ENCODE data around the gene PRPS2. TPM values are rescaled to one million over a fixed set of nuclear protein-coding genes. Genes with fewer than 3 reads are reported as not detected.

PRPS2 gene
- polyA plus RNA-seq (2012; rRNA removed) = 10.9 and 11.1 TPM in 2 replicates
- polyA plus RNA-seq (2012; cell fraction: cytosol; rRNA removed) = 9.4 and 11.8 TPM in 2 replicates
- 8.1 and 9.7 TPM in 2 replicates for polyA plus RNA-seq (2012; cell fraction: nucleus; rRNA removed)

DNA sequence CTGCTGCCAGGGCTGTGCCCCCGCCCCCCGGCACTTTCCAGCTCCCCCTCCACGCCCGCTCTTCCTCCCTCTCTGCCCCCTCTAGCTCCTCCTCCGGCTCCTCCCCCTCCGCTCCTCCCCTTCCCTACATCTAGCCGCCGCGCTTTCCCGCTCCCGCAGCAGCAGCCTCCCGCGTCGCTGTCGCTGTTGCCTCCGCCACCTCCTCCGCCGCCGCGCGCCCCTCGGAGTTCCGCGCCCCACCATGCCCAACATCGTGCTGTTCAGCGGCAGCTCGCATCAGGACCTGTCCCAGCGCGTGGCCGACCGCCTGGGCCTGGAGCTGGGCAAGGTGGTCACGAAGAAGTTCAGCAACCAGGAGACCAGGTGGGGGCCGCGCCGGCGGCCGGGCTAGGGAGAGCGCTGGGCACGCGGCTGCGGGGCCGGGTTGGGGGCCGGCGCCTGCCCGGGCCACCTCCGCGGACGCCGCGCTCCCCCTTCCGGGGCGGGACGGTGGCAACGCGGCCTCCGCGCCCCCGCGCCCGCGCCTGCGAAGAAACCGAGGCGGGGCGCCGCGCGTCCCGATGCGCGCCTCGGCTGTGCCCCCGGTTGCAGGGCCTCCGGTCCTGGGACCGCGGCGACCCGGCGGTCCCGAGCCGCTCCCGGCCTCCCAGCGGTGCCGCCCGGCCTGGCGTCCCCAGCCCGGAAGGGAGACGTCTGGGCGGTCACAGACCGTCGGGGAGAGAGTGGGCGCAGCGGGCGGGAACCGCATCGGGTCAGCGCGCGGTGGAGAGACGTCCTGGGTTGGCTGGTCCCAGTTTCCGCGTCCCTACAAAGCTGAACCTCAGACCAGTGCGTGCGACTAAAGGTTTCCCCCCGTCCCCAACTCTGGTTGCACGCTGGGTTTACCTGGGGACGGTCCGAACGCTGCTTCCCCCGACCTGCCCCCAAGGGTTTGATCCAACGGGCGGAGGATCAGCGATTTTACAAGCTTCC is at the start of gene PRPS2:
TSS of gene PRPS2 (plus strand) at position 156 of the 972 bp plus-strand sequence. CDS start at position 242, 86 bp downstream.
- peak; percentile 88 for DNase-seq
- no peaks in the 10 kb centered on the region for H3F3A ChIP-seq (replicated peaks; ENCODE audit: insufficient read depth)
- WGBS (ENCODE audit: low lambda C conversion rate) = 15% methylated on average over 38 of the region's 113 CpGs
- H3K4me2 ChIP-seq = peak within 1 kb of the TSS; percentile 75
- TF ChIP-seq FOSL2 (IDR thresholded peaks at IDR 0.05; ENCODE audit: borderline replicate concordance, low read depth) = no peak
- no peak for TF ChIP-seq EZH2phosphoT487 (IDR thresholded peaks at IDR 0.05; ENCODE audit: borderline replicate concordance, low read depth)
- TF ChIP-seq EP300 (IDR thresholded peaks at IDR 0.05; ENCODE audit: borderline replicate concordance in 1 of 2, low read depth in 1 of 2, low read length in 1 of 2) = no peak
- TF ChIP-seq CHD2 (IDR thresholded peaks at IDR 0.05; ENCODE audit: low read length, partially characterized antibody) = no peak
- TF ChIP-seq TAF1 (IDR thresholded peaks at IDR 0.05; ENCODE audit: borderline replicate concordance, low read depth, low read length) = no peak
- TF ChIP-seq, protein P1, sequence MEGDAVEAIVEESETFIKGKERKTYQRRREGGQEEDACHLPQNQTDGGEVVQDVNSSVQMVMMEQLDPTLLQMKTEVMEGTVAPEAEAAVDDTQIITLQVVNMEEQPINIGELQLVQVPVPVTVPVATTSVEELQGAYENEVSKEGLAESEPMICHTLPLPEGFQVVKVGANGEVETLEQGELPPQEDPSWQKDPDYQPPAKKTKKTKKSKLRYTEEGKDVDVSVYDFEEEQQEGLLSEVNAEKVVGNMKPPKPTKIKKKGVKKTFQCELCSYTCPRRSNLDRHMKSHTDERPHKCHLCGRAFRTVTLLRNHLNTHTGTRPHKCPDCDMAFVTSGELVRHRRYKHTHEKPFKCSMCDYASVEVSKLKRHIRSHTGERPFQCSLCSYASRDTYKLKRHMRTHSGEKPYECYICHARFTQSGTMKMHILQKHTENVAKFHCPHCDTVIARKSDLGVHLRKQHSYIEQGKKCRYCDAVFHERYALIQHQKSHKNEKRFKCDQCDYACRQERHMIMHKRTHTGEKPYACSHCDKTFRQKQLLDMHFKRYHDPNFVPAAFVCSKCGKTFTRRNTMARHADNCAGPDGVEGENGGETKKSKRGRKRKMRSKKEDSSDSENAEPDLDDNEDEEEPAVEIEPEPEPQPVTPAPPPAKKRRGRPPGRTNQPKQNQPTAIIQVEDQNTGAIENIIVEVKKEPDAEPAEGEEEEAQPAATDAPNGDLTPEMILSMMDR (IDR thresholded peaks at IDR 0.05) = no peak
- TF ChIP-seq, protein P2, sequence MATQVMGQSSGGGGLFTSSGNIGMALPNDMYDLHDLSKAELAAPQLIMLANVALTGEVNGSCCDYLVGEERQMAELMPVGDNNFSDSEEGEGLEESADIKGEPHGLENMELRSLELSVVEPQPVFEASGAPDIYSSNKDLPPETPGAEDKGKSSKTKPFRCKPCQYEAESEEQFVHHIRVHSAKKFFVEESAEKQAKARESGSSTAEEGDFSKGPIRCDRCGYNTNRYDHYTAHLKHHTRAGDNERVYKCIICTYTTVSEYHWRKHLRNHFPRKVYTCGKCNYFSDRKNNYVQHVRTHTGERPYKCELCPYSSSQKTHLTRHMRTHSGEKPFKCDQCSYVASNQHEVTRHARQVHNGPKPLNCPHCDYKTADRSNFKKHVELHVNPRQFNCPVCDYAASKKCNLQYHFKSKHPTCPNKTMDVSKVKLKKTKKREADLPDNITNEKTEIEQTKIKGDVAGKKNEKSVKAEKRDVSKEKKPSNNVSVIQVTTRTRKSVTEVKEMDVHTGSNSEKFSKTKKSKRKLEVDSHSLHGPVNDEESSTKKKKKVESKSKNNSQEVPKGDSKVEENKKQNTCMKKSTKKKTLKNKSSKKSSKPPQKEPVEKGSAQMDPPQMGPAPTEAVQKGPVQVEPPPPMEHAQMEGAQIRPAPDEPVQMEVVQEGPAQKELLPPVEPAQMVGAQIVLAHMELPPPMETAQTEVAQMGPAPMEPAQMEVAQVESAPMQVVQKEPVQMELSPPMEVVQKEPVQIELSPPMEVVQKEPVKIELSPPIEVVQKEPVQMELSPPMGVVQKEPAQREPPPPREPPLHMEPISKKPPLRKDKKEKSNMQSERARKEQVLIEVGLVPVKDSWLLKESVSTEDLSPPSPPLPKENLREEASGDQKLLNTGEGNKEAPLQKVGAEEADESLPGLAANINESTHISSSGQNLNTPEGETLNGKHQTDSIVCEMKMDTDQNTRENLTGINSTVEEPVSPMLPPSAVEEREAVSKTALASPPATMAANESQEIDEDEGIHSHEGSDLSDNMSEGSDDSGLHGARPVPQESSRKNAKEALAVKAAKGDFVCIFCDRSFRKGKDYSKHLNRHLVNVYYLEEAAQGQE (IDR thresholded peaks at IDR 0.05; ENCODE audit: low read depth, low read length) = no peak
- no peak for TF ChIP-seq SIN3A (IDR thresholded peaks at IDR 0.05; ENCODE audit: borderline replicate concordance, low read depth, low read length)
- TF ChIP-seq GABPA (IDR thresholded peaks at IDR 0.05; ENCODE audit: low read depth) = no peak
- H3K9me2 ChIP-seq = no peaks in the 10 kb centered on the region
- peak within 1 kb of the TSS; percentile 57; the same call in 1 of the 2 replicates for H3K9ac ChIP-seq
- no peaks in the 10 kb centered on the region; the same call in 1 of the 2 replicates for H3K27me3 ChIP-seq (ENCODE audit: insufficient read depth)
- H3K9me3 ChIP-seq = no peaks in the 10 kb centered on the region
- POLR2A ChIA-PET = no interaction called here
- CTCF ChIA-PET = interaction anchor here (1.0 to 2.4 kb wide), 3 partner anchors 10 to 23 kb away, joined by 3 to 7 read pairs (median 3); no protein-coding TSS in a partner anchor
- no peaks in the 10 kb centered on the region for H4K20me1 ChIP-seq (ENCODE audit: insufficient read depth)
- no peaks in the 10 kb centered on the region; a peak in 1 of 4 replicates for H3K4me1 ChIP-seq (ENCODE audit: control insufficient read depth in 1 of 2, insufficient read depth in 2 of 2, low read depth in 1 of 2, low read length in 1 of 2)
- peak within 1 kb of the TSS; percentile 82 for H2AFZ ChIP-seq (ENCODE audit: low read depth)
- H3K79me2 ChIP-seq (ENCODE audit: insufficient read depth) = no peaks in the 10 kb centered on the region
- peak within 1 kb of the TSS; percentile 64 to 66 for H3K4me3 ChIP-seq (ENCODE audit: low read depth in 2 of 2, low read length in 1 of 2)
- H3K27ac ChIP-seq (ENCODE audit: low read depth in 2 of 2, low read length in 1 of 2) = no peak within 1 kb of the TSS; a peak in 1 of 4 replicates
- H3K36me3 ChIP-seq (replicated peaks in 1 of 2; ENCODE audit: control insufficient read depth in 1 of 2, insufficient read depth in 2 of 2, low read length in 1 of 2) = no peaks in the 10 kb centered on the region
